HG03060 (cell line): ENCODE data around the gene BRD9.
"Not testable (repeated sequence)": the region's sequence is repeated elsewhere in the genome, so short reads cannot be mapped to it uniquely, and the experiment has no call there.

Experiments used
- ATAC-seq: cut with Tn5 transposase; IDR thresholded peaks from one replicate; pipeline ENCODE4 v1.9.1; 2021; ENCODE audit warnings: low read depth, moderate number of reproducible peaks; ENCODE audit not compliant: unreplicated experiment

BRD9 gene

DNA sequence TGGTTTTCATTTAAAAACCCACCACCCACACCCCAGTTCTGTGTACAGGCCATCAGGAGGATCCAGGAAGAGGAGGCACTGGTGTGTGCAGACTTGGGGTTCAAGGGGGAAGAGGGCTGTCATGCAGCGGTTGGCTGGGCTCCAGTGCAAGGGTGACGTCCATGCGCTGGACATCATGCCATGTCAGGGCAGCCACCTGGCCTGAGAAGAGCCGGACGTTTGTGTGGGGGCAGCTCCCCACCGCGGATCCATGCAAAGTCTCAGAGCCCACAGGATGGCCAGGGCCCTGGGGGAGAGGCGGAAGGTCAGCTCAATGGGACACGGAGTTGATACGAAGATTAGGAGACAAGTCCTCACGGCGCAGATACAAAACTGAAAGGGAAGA is 11.1 kb downstream of the BRD9 start:
- ATAC-seq = no peak

DNA sequence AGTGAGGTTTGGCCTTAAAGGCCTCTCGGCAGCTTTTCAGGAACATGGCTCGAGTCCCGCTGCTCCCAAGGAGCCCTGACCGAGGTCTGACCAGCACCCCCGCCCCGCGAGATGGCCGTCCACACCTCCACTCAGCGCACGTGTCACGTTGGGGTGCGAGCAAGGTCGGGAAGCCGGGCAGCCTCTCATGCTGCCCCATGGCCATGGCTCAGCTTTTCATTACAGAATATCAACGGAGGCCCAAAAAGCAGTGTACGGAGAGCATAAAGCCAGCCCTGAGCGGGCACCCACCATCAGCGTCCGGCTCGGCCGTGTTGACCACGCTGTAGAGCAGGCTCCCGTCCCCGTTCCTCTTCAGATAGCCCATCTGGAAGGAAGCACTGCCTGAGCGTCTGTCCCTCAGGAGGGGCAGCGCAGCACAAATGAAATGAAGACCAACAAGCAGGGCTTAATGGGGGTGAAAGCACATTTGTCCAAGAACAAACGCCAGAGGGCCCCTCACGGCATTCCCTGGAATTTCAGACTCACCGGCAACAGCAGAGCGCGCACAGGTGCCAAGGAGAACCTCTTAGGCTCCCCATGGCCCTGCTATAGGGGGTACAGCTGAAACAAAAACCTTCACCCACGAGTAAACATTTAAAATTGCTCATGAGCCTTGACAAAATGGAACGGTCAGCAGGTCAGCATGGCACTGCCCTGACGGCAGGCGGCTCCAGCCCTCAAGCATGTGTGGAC is 11.6 kb downstream of the BRD9 start:
- no peak for ATAC-seq

DNA sequence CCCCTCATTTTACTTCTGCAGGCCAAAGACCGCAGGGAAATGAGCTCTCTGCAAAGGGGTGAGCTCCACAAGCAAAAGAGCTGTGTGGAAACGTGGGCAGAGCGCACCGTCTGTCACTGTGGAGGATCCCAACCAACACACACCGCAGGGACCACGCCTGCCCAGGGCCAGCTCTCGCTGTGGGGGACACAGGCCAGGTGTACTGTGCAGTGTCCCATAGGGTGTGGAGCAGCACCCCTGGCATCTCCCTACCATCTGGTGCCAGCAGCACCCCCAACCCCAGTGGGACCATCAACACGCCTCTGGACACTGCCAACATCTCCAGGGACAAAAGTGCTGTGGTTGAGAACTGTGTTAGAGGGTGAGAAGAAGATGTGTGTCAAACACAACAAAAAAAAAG is 13.9 kb downstream of the BRD9 start:
- not testable (repeated sequence) for ATAC-seq

DNA sequence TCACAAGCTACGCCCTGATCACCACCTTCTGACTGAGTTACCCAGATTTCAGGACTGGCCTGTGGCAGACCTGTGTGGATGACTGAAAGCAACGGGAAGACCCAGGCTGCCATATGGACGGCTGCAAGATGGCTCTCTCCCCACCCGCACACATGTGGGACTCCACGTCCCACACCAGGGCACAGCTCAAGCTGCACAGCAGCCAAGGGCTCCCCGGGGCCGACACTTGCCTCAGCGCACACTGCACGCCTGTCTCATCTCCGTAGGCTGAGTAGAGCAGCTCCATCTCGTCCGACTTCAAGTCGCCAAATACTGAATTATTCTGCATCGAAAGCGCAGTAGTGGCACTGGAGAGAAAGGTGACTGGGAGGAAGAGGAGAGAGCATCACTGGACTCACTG is 14.5 kb downstream of the BRD9 start:
- no peak for ATAC-seq

DNA sequence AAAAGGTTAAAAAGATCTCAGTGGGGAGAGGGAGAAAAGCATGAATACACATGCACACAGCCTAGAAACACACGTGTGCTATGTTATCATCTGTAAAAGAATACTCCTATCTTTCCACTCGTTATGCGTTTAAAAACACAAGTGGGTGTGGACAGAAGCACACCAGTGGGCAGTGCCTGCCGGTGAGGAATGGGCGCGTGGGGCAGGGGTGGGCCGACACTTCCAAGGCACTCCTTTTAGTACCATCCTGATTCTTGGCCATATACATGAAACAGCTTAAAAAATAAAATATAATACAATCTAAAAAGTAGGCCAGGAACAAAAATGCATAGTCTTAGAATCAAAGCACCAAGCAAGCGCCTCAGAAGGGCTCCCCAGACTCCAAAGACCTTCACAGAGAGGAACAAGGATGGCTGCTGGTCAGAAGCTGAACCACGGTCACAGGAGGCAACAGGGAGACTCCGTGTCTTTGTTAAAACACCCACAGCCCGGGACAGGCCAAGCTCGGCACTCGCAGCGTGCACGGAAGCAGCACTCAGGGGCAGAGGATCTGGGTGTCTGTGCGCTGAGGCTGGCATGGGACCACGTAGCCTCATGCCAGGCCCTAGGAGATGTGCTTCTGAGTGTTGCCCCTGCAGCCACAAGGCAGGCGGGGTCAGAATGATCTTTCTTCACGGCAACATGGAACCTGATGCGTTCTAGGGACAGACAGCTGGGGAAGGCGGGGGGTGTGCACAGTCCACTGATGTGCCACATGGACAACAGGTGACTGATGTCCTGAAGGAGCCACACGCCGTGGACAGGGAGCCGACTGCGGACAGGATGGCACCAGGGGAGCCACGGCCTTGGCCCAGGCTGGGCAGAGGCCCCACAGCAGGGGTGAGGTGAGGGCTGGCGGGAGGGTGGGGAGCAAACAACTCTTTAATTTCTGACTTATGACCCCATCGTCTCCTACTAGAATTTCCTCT is 15.9 kb downstream of the BRD9 start:
- ATAC-seq = no peak

DNA sequence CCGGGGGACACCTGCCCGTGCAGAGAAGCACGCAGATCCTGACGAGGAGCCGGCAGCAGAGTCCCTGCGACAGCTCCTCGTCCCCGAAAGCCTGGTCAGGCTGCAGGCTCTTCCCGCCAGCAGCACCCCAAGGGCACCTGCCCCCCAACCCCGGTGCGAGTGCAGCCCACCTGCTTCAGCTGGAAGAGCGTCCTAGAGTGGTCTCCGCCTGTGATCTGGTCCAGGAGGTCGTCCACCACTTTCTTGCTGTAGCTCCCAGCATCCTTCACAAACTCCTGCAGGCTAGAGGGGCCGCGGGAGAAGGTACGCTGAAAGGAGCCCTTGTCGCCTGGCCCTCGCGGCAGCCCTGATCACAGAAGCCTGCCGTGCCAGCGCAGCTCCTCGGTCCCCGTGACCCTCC is 16.7 kb downstream of the BRD9 start:
- ATAC-seq = no peak

DNA sequence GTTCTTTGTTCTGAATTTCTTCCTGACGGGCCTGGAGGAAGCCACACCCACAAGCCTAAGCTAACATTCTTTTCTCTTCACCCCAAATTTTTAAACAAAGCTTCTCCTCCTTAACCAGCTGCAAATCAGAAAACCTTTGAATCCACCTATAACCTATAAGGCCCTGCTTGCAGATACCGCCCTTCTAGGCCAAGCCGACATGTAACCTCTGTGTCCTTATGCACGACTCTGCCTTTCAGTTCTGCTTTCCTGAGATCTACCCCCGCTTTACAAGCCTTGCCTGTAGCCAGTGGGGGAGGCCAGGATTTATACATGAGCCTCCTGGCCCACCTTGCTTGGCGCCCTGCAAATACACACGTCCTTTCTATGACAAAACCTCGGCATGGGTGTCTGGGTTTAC is 19.3 kb downstream of the BRD9 start:
- no peak for ATAC-seq

DNA sequence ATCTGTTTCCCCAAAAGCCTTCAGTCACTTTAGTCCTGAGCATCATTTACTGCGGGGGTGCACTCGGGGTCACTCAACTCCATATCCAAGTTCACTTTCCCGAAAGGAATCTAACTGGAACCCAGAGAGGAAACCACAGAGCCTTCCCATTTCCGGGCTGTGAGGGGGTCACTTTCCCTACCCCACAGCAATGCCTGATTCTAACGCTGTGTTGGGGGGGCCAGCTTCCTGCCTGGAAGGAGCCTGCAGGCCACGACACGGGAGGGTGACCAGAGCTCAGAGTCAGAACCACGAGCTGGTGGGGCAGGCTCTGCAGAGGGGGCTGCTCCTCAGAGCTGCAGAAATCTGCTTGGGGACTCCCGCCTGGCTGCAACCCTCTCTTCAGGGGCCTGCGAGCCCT is 20.3 kb downstream of the BRD9 start:
- no peak for ATAC-seq

DNA sequence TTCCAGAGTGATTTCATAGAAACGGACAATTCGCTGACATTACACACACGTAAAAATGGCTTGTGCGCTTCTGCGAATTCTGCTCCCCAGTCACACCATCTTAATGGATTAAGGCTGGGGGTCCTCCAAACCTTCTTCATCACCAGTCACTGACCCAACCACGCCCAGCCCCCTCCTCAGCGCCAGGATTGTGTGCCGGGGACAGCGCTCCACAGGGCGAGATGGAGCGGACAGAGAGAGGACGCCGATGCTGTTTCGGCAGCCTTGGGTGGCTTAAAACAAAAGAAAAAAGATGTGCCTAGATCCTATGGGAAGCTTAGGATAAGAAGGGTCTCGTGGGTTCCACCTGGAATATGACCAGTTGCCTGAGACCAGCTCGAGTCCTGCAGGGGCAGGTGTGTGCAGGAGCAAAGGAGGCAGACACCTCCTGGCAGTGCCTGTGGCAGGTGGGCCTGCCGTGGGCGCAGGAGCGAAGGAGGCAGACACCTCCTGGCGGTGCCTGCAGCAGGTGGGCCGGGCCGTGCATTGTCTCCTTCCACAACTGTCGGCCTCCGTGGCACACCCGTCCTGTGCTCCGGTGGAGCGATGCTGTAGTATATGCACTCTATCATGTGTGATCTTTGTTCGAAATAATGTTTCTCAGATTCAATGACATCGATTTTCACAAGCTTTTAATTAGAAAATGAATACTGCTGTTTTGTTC is 20.9 kb downstream of the BRD9 start:
- ATAC-seq = no peak

DNA sequence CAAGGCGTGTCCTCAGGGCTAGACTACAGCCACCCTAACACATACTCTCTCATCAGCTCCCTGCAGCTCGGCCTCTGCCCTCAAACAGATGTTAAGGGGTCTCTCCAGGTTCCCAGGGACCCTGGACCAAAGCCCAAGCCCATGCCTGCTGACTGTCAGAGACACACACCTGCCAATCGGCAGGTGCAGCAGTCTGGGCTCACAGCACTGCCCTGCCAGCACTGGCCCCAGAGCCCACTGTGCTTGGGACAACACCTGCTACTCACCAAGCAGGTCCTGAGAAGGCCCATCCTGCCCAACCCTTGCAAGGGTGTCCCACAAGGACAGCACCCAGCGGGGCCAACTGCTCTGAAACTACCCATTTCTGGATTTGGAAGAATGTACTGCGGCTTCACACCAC is 21.6 kb downstream of the BRD9 start:
- ATAC-seq = no peak

DNA sequence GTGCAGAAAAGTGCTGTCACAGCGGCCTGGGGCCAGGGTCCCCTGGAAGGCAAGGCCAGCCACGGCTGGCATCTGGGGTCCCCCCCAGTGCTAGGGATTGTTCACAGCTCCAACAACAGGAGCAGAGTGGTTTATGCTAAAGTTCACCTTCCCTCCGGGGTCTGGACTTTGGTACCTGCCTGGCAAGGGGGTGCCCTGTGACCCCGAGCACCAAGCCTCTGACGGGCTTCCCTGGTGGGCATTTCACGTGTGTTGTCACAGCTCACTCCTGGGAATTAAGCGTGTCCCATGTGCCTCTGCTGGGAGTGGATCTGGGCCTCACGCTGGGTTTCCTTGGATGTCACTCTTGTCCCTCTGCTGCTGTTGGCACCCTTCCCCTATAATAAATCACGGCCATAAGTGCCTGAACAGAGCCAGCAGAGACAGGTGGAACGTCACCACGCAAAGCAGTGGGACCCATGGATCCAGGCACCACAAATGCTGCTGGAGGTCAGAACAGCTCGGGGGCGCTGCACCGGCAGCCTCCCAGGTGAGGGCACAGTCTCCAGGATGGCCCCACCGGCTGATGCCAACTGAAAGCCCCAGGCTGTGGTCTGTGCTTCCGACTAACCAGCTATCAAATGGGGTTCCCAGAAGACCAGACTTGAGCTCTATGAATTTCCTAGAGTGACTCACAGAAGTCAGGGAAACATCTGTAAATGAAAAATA is 24.0 kb downstream of the BRD9 start:
- ATAC-seq = no peak

DNA sequence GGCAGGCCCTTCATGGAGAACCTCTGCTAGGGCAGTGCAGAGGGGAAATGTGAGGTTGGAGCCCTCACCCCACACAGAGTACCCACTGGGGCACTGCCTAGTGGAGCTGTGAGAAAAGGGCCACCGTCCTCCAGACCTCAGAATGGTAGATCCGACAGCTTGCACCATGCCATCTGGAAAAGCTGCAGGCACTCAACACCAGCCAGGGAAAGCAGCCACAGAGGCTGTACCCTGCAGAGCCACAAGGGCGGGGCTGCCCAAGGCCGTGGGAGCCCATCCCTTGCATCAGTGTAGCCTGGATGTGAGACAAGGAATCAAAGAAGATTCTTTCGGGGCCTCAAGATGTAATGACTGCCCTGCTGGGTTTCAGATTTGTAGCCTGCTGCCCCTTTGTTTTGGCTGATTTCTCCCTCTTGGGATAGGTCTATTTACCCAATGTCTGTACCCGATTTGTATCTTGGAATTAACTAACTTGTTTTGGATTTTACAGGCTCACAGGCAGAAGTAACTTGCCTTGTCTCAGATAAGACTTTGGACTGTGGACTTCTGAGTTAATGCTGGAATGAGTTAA is 25.2 kb downstream of the BRD9 start:
- ATAC-seq = no peak

DNA sequence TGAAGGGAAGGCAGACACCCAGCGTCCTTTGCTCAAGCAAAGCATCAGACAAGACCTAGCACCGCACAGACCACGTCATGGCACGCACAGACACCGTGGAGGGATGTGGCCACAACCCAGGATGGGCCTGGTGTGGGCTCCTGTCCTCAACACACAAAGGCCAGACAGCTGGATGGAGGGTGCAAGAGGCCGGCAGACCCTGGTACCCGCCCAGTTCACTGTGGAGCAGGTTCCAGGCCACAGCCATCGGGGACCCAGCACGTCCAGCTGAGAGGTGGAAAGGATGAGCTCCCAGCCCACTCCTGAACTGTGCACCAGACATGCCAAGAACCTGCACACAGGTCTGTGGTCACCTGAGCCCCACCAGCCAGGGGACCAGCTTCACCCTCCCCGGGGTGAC is 26.8 kb downstream of the BRD9 start:
- ATAC-seq = no peak

DNA sequence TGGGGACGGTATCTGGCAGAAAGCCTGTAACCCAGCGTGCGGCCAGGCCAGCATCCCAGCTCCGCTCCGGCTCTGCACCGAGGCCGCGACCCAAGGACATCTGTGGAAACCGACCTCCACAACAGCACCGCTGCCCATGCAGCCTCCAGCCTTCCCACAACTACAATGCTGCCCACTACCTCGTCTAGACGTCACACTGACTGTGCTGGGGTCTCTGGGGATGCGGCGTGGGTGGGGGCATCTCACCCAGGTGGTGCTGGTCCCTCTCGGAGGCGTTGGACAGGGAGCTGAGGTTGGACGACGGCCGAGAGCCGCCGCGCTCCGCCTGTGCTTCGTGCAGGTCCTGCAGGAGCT is 27.5 kb downstream of the BRD9 start:
- no peak for ATAC-seq

DNA sequence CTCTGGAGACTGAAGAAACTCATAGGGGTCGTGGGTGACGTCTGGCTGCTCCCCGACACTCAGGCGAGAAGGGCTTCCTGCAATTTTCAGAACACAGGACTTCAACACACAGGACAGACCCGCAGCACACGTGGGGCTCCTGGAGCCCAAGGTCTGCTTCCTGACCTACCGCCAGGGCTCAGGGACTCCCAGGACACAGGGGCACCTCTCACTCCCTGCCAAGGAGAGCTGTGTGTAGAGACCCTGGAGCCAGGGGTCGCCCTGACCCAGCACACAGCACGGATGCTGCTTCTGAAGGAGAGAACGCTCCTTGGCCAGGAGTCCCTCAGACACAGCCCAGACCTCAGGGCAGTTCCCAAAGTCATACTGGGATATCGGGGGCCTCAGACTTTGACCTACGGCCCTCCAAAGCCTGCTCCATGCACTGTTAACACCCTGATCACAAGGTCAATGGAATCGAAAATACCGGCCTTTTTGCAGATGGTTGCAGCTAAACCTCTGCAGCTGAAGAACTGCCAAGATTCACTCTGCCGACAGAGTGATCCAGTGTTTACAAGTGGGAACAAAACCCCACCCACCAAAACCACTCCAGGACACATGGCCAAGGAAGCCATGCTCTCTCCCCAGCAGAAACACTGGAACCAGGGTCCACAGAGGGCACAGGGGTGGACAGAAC is 28.0 kb downstream of the BRD9 start:
- no peak for ATAC-seq

DNA sequence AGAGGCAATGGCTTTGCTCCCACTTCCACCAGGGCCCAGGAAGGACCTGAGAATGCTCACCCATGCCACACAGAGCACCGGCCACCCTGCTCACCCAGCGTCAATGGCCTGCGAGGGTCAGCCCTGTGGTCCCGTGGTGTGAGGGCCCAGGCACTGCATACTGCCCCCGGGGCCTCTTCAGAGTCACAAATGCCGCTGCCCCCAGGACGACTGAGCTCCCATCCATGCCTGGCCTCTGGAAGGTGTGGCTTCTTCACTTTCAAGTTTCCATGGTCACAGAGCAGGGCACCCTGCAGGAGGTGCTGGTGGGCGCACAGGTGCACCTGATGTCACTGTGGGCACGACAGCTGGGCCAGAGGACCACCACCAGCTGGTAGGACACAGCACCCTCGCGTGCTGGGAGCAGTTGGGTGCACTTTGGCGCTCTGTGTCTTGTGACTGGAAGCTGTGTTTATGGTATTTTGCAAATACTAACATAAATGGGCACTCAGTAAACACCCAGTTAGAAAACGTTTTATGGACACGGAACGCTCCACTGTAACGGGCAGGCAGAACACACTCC is 29.3 kb downstream of the BRD9 start:
- ATAC-seq = no peak

DNA sequence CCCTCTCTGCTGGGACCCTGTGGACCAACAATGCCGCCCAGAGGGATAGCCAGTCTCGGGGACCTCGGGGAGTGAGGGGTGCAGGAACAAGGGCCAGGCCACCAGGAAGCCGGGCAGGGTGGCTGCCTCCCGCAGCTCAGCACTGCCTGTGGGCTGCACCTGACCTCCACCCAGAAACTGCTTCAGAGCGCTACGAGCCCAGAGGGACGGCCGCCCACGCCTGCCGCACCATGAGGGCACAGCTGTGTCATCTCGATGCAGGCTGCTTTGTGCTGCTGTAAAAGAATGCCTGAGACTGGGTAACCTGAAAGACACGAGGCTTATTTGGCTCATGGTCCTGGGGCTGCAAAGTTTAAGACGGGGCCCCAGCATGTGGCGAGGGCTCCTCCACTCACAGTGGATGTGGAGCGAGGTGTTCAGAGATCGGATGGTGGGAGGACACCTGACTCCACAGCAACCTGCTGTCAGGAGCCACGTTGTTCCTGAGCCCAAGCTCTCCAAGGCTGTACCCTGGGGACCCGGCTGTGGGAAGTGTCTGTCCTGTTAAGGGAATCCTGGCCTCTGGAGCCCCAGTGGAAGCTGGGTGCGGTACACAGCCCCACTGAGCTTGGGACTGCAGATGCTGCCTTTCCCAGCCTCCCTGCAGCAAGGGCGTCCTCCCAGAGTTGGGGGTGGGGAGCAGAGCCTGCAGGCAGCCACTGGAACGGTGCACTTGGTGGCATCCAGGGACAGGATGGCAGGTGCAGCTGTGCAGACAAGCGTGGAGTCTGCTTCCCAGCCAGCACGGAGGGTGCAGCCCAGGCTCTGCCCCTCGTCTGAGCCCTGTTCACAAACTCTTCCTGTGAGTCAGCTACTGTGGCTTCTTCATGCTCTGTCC is 30.0 kb downstream of the BRD9 start:
- no peak for ATAC-seq
